SU-DHL-6 (cell line): Measurements from ENCODE around the gene PIF1.

ENCODE experiments used
- H2AFZ ChIP-seq: fragments of 200-600 bp; sonication (generic); 2 replicates; pipeline ENCODE4 v1.6.1; 2014; ENCODE audit warnings: low read depth, mild to moderate bottlenecking, moderate library complexity, mixed read lengths, antibody characterized with exemption, low read length; ENCODE audit not compliant: severe bottlenecking
- H3F3A ChIP-seq: fragments of 200-600 bp; shearing (Covaris generic); 2 replicates; pipeline ENCODE4 v1.6.0; 2016; ENCODE audit warnings: antibody characterized with exemption, mild to moderate bottlenecking; ENCODE audit not compliant: insufficient read depth
- H3K27ac ChIP-seq: fragments of 200-600 bp; sonication (generic); 2 replicates; pipeline ENCODE4 v1.5.1; 2016; ENCODE audit warnings: low read depth, mild to moderate bottlenecking, low read length, moderate library complexity, mixed read lengths
- H3K27me3 ChIP-seq: fragments of 200-600 bp; sonication (generic), shearing (Covaris generic); 2 replicates; pipeline ENCODE4 v1.6.0; 2014; ENCODE audit warnings: mild to moderate bottlenecking, low read length
- H3K36me3 ChIP-seq: fragments of 200-600 bp; sonication (generic); 2 replicates; pipeline ENCODE4 v1.6.1; 2014; ENCODE audit warnings: mild to moderate bottlenecking, low read length, mixed read lengths
- H3K4me2 ChIP-seq: fragments of 300-600, 200-600 bp; shearing (Covaris generic), sonication (generic); 2 replicates; pipeline ENCODE4 v1.6.0; 2014; ENCODE audit warnings: low read length, low read depth, mild to moderate bottlenecking; ENCODE audit not compliant: poor library complexity, severe bottlenecking
- H3K4me3 ChIP-seq: fragments of 200-600 bp; sonication (generic); 2 replicates; pipeline ENCODE4 v1.5.1; 2014; ENCODE audit warnings: antibody characterized with exemption, low read length, mild to moderate bottlenecking, mixed read lengths; ENCODE audit not compliant: insufficient read depth, poor library complexity, severe bottlenecking
- H3K79me2 ChIP-seq: fragments of 200-600 bp; sonication (generic); 2 replicates; pipeline ENCODE4 v1.6.1; 2014; ENCODE audit warnings: mild to moderate bottlenecking, low read length, moderate library complexity; ENCODE audit not compliant: insufficient read depth
- H3K9ac ChIP-seq: fragments of 200-600 bp; sonication (generic); 2 replicates; pipeline ENCODE4 v1.7.0; 2014; ENCODE audit warnings: mild to moderate bottlenecking, low read length
- H3K9me2 ChIP-seq: fragments of 200-600 bp; sonication (generic); replicated peaks from 2 replicates; pipeline ENCODE4 v1.6.1; 2014; ENCODE audit warnings: low read length; ENCODE audit not compliant: insufficient read depth
- H3K9me3 ChIP-seq: fragments of 200-600 bp; sonication (generic); 2 replicates; pipeline ENCODE4 v1.6.1; 2014; ENCODE audit warnings: low read length, mixed read lengths; ENCODE audit not compliant: insufficient read depth
- H4K20me1 ChIP-seq: fragments of 200-600 bp; sonication (generic); 2 replicates; pipeline ENCODE4 v1.6.1; 2014; ENCODE audit warnings: low read depth, mild to moderate bottlenecking, antibody characterized with exemption, low read length, moderate library complexity, mixed read lengths
- CTCF ChIP-seq: fragments of 200-600 bp; sonication (generic); IDR thresholded peaks from one replicate; pipeline ENCODE4 v1.5.1; 2017; ENCODE audit warnings: antibody characterized with exemption, mild to moderate bottlenecking, low read length, moderate library complexity; ENCODE audit not compliant: insufficient read depth, poor library complexity, severe bottlenecking
- EZH2phosphoT487 ChIP-seq: fragments of 200-600 bp; sonication (generic), shearing (Covaris generic); conservative IDR thresholded peaks from 2 replicates; pipeline ENCODE4 v1.6.1; 2018; ENCODE audit warnings: mild to moderate bottlenecking, antibody characterized with exemption, low read length, moderate library complexity, mixed read lengths

The PIF1 gene

GRCh38 chr15:64854041-64854440 is 28.6 kb upstream of the PIF1 start:
- no peaks in the 10 kb centered on the region for H3K36me3 ChIP-seq
- no peak overlapping the region for H3K4me3 ChIP-seq
- H3K4me2 ChIP-seq, result no peak overlapping the region
- no peak overlapping the region for H2AFZ ChIP-seq
- no peaks in the 10 kb centered on the region for H3F3A ChIP-seq
- no peak overlapping the region for H3K27ac ChIP-seq
- TF ChIP-seq CTCF, result no peak
- TF ChIP-seq EZH2phosphoT487, result no peak
- no peaks in the 10 kb centered on the region for H3K27me3 ChIP-seq
- H3K79me2 ChIP-seq, result no peaks in the 10 kb centered on the region
- no peak overlapping the region for H3K9ac ChIP-seq
- no peaks in the 10 kb centered on the region for H4K20me1 ChIP-seq
- no peaks in the 10 kb centered on the region for H3K9me2 ChIP-seq
- no peaks in the 10 kb centered on the region for H3K9me3 ChIP-seq

DNA sequence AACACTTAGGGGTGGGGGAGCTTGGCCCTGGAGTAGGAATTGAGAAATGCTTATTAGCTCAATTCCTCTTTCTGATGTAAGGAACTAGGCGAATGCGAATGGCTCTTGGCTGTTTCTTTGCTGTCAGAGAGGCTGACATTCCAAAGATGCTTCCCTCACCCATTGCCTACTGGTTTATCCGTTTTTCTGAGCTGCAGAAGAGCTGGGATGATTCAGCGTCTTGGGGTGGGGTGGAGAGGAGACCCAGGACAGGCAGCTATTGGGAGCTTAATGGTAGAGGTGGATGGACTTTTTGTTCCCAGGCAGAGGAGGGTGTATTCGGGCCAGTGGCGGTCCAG is 26.0 kb upstream of the PIF1 start:
- Histone ChIP-seq H3F3A (no peaks in the 10 kb centered on the region), H3K4me2 (no peak overlapping the region), H3K79me2 (no peaks in the 10 kb centered on the region), H3K36me3 (no peaks in the 10 kb centered on the region), H3K4me3 (no peak overlapping the region), H3K27me3 (no peaks in the 10 kb centered on the region), H2AFZ (no peak overlapping the region), H3K9ac (no peak overlapping the region), H3K9me3 (no peaks in the 10 kb centered on the region), H3K9me2 (no peaks in the 10 kb centered on the region), H3K27ac (no peak overlapping the region), H4K20me1 (no peaks in the 10 kb centered on the region)
- TF ChIP-seq CTCF, result no peak
- no peak for TF ChIP-seq EZH2phosphoT487

- Histone ChIP-seq H3K9ac (no peak overlapping the region), H3K4me3 (no peak overlapping the region), H3K9me3 (no peaks in the 10 kb centered on the region), H3K36me3 (no peaks in the 10 kb centered on the region), H3F3A (no peaks in the 10 kb centered on the region), H3K4me2 (no peak overlapping the region), H3K27me3 (no peaks in the 10 kb centered on the region), H3K79me2 (no peaks in the 10 kb centered on the region), H3K27ac (no peak overlapping the region), H3K9me2 (no peaks in the 10 kb centered on the region), H2AFZ (no peak overlapping the region), H4K20me1 (no peaks in the 10 kb centered on the region)
- TF ChIP-seq EZH2phosphoT487, result no peak
- TF ChIP-seq CTCF, result no peak
Measured at GRCh38 chr15:64850778-64851502, 25.5 kb upstream of the PIF1 start.
